Adrenal gland (tissue), 5 donors: ENCODE measurements around the gene PDE8A.

Source experiments
- CTCF ChIP-seq, 6 experiments: fragments of 450-650 bp in 4 of 6; fragments of 200-600 bp in 2 of 6; sonication (generic) in 1 of 6; IDR thresholded peaks; 1 replicate in 5 of 6; 2 replicates in 1 of 6; pipeline versions ENCODE4 v1.5.1 to v1.8.0; 2016 to 2021; ENCODE audit warnings: antibody characterized with exemption in 6 of 6, mild to moderate bottlenecking in 2 of 6, moderate library complexity in 1 of 6
- POLR2A ChIP-seq, 2 donors: fragments of 450-650 bp; IDR thresholded peaks; one replicate each; pipeline ENCODE4 v1.6.1; 2017; ENCODE audit warnings: antibody characterized with exemption in 2 of 2, mild to moderate bottlenecking in 2 of 2, moderate library complexity in 1 of 2
- donor health status: DM: no; HTN: no; CAD: no.

GRCh38 chr15:85167568-85167967, 185.9 kb downstream of the PDE8A start:
- TF ChIP-seq CTCF (IDR thresholded peaks at IDR 0.05) (no peak), POLR2A (IDR thresholded peaks at IDR 0.05) (no peak)
